Gastroesophageal sphincter (tissue), 2 donors: Measurements from ENCODE around the gene CALU.

Experiments
- EP300 ChIP-seq: sonication (generic); formaldehyde crosslinking; IDR thresholded peaks from one replicate; pipeline ENCODE4 v1.6.1; 2017; ENCODE audit warnings: antibody characterized with exemption, mild to moderate bottlenecking
- POLR2AphosphoS5 ChIP-seq: sonication (generic); formaldehyde crosslinking; IDR thresholded peaks from one replicate; pipeline ENCODE4 v1.6.1; 2017; ENCODE audit warnings: antibody characterized with exemption

GRCh38 chr7:128708824-128709223 lies 30.3 kb upstream of the CALU start:
- TF ChIP-seq EP300, result no peak
- no peak for TF ChIP-seq POLR2AphosphoS5
